ENCODE measurements around the gene ARRDC3. TPM values are rescaled to one million over a fixed set of nuclear protein-coding genes. Genes with fewer than 3 reads are reported as not detected.

ARRDC3 gene
- total and polyA plus RNA-seq, 2 donors (not counting 3 experiments of a cell fraction or from before 2014, with no cell fraction given) = 12.4 to 43.1 TPM

GRCh38 chr5:91430949-91431348 is 47.8 kb upstream of the ARRDC3 start:
- Histone ChIP-seq H3K4me1 (ENCODE audit: control insufficient read depth, extremely low read depth, insufficient read depth, low read length) (no peaks in the 10 kb centered on the region), H3K9me1 (replicated peaks; ENCODE audit: control insufficient read depth, extremely low read depth, insufficient read depth, low read length) (no peaks in the 10 kb centered on the region), H3K27me3 (ENCODE audit: control insufficient read depth in 2 of 2, insufficient read depth in 2 of 2, low read length in 2 of 2) (no peaks in the 10 kb centered on the region), H3K27ac (ENCODE audit: insufficient read depth, low read depth, low read length) (no peak overlapping the region), H3K36me3 (ENCODE audit: control insufficient read depth in 2 of 2, extremely low read depth in 1 of 2, insufficient read depth in 2 of 2, low read length in 2 of 2) (no peaks in the 10 kb centered on the region), H3K4me2 (ENCODE audit: insufficient read depth, low read length) (no peak overlapping the region), H3K79me2 (ENCODE audit: control insufficient read depth, insufficient read depth, low read length) (no peaks in the 10 kb centered on the region), H4K20me1 (replicated peaks; ENCODE audit: control insufficient read depth, extremely low read depth, insufficient read depth, low read length) (no peaks in the 10 kb centered on the region), H3K9me3 (replicated peaks; ENCODE audit: control insufficient read depth, insufficient read depth, low read length) (no peaks in the 10 kb centered on the region), H3K9ac (replicated peaks; ENCODE audit: extremely low read depth, insufficient read depth, low read length) (no peak overlapping the region), H3K4me3 (replicated peaks in 1 of 3; ENCODE audit: insufficient read depth in 1 of 3, low read depth in 1 of 3, low read length in 3 of 3) (no peak overlapping the region), H2AFZ (ENCODE audit: low read depth, low read length) (no peak overlapping the region)
- DNase-seq (ENCODE audit: low read depth, low spot score) (no peak), FAIRE-seq (no peak)
- POLR2A ChIA-PET = no interaction called here
- TF ChIP-seq FOS (IDR thresholded peaks at IDR 0.05; ENCODE audit: borderline replicate concordance, insufficient read depth, low read length) = no peak
- TF ChIP-seq, protein P1, sequence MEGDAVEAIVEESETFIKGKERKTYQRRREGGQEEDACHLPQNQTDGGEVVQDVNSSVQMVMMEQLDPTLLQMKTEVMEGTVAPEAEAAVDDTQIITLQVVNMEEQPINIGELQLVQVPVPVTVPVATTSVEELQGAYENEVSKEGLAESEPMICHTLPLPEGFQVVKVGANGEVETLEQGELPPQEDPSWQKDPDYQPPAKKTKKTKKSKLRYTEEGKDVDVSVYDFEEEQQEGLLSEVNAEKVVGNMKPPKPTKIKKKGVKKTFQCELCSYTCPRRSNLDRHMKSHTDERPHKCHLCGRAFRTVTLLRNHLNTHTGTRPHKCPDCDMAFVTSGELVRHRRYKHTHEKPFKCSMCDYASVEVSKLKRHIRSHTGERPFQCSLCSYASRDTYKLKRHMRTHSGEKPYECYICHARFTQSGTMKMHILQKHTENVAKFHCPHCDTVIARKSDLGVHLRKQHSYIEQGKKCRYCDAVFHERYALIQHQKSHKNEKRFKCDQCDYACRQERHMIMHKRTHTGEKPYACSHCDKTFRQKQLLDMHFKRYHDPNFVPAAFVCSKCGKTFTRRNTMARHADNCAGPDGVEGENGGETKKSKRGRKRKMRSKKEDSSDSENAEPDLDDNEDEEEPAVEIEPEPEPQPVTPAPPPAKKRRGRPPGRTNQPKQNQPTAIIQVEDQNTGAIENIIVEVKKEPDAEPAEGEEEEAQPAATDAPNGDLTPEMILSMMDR (IDR thresholded peaks at IDR 0.05; ENCODE audit: extremely low read depth in 1 of 2, insufficient read depth in 1 of 2, low read depth in 1 of 2, low read length in 2 of 2) = no peak
- intact Hi-C loops (cut with micrococcal nuclease) (loop anchor here (5.0 kb wide), 1 partner anchor 1934 kb away; no protein-coding TSS in a partner anchor), dilution Hi-C loops (cut with MboI; ENCODE audit: extremely low pct_ligation_motif_present, low sequenced_read_pairs) (no loop called here)
- CTCF ChIA-PET = interaction anchor here (1.1 to 1.3 kb wide), 3 partner anchors 11 to 628 kb away, joined by 3 to 4 read pairs (median 4); no protein-coding TSS in a partner anchor
- no TSS peak for BruUV-seq (replicated peaks)

GRCh38 chr5:91424638-91425436 is 41.7 kb upstream of the ARRDC3 start:
- Histone ChIP-seq H3K9ac (replicated peaks; ENCODE audit: extremely low read depth, insufficient read depth, low read length) (no peak overlapping the region), H3K4me3 (replicated peaks in 1 of 3; ENCODE audit: insufficient read depth in 1 of 3, low read depth in 1 of 3, low read length in 3 of 3) (no peak overlapping the region), H3K79me2 (ENCODE audit: control insufficient read depth, insufficient read depth, low read length) (no peaks in the 10 kb centered on the region), H3K4me2 (ENCODE audit: insufficient read depth, low read length) (no peak overlapping the region), H3K27me3 (ENCODE audit: control insufficient read depth in 2 of 2, insufficient read depth in 2 of 2, low read length in 2 of 2) (no peaks in the 10 kb centered on the region), H3K4me1 (ENCODE audit: control insufficient read depth, extremely low read depth, insufficient read depth, low read length) (no peaks in the 10 kb centered on the region), H3K9me3 (replicated peaks; ENCODE audit: control insufficient read depth, insufficient read depth, low read length) (no peaks in the 10 kb centered on the region), H4K20me1 (replicated peaks; ENCODE audit: control insufficient read depth, extremely low read depth, insufficient read depth, low read length) (no peaks in the 10 kb centered on the region), H3K36me3 (ENCODE audit: control insufficient read depth in 2 of 2, extremely low read depth in 1 of 2, insufficient read depth in 2 of 2, low read length in 2 of 2) (no peaks in the 10 kb centered on the region), H3K27ac (ENCODE audit: insufficient read depth, low read depth, low read length) (no peak overlapping the region), H3K9me1 (replicated peaks; ENCODE audit: control insufficient read depth, extremely low read depth, insufficient read depth, low read length) (no peaks in the 10 kb centered on the region), H2AFZ (ENCODE audit: low read depth, low read length) (no peak overlapping the region)
- no peak for DNase-seq (ENCODE audit: low read depth, low spot score)
- dilution Hi-C loops (cut with MboI; ENCODE audit: extremely low pct_ligation_motif_present, low sequenced_read_pairs) = no loop called here
- POLR2A ChIA-PET = no interaction called here
- CTCF ChIA-PET = no interaction called here
- no TSS peak for BruUV-seq (replicated peaks)
- TF ChIP-seq GATA2 (IDR thresholded peaks at IDR 0.05; ENCODE audit: insufficient read depth, insufficient read length, low read depth, low read length) = no peak
- FAIRE-seq = no peak
- intact Hi-C loops (cut with micrococcal nuclease) = loop anchor here (10.0 kb wide), 1 partner anchor 720 kb away; no protein-coding TSS in a partner anchor
